Right lobe of liver (tissue), 4 donors: ENCODE results near the gene YOD1.

Source experiments
- POLR2A ChIP-seq: fragments of 450-650 bp; IDR thresholded peaks from one replicate; pipeline ENCODE4 v1.6.1; 2017; ENCODE audit warnings: antibody characterized with exemption, mild to moderate bottlenecking
- TF ChIP-seq, protein P1 (sequence below), 4 donors: fragments of 200-600 bp in 3 of 4; fragments of 450-650 bp in 1 of 4; IDR thresholded peaks; one replicate each; pipeline versions ENCODE4 v1.5.1 to v1.8.0; 2016 to 2022; ENCODE audit warnings: antibody characterized with exemption in 4 of 4, mild to moderate bottlenecking in 2 of 4
- donor health status: DM: no; HTN: no; CAD: no.
- donor health status: DM: no; HTN: no; CAD: no.
- donor health status: DM: no; HTN: yes; CAD: no.

DNA sequence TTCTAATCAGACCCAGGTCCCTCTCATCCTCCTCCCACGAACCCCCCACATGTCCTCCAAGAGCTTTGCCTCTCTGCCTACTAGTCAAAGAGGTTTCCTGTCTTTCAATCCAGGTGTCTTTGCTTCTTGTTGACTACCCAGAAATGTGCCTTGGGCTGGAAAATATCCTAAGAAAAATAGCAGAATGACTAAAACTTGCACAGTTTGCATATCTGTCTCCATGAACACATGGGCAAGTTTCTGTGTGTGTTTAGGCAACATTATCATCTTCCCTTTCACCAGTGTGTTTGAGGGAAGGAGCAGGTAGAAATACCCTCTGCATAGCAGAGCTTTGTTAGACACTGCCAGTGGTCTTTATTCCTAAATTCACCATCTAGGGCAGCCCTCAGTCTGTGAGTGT, 20.0 kb downstream of the YOD1 start:
- TF ChIP-seq POLR2A = no peak
- TF ChIP-seq, protein P1, sequence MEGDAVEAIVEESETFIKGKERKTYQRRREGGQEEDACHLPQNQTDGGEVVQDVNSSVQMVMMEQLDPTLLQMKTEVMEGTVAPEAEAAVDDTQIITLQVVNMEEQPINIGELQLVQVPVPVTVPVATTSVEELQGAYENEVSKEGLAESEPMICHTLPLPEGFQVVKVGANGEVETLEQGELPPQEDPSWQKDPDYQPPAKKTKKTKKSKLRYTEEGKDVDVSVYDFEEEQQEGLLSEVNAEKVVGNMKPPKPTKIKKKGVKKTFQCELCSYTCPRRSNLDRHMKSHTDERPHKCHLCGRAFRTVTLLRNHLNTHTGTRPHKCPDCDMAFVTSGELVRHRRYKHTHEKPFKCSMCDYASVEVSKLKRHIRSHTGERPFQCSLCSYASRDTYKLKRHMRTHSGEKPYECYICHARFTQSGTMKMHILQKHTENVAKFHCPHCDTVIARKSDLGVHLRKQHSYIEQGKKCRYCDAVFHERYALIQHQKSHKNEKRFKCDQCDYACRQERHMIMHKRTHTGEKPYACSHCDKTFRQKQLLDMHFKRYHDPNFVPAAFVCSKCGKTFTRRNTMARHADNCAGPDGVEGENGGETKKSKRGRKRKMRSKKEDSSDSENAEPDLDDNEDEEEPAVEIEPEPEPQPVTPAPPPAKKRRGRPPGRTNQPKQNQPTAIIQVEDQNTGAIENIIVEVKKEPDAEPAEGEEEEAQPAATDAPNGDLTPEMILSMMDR (IDR thresholded peaks at IDR 0.05) = no peak
